ENCODE measurements around the gene GRPEL2. TPM values are rescaled to one million over a fixed set of nuclear protein-coding genes. Genes with fewer than 3 reads are reported as not detected.

GRPEL2 gene
- polyA plus RNA-seq, 3 donors = 1.9 to 2.7 (median 2.0) TPM

GRCh38 chr5:149349382-149349781, 4.1 kb downstream of the GRPEL2 start:
- Mint-ChIP-seq H3K27me3 (ENCODE audit: low read depth in 3 of 3) (peaks cover 0 to 2% (median 0%) of the 10 kb centered on the region in 3 donors), H3K4me1 (peaks cover 25% of the 10 kb centered on the region), H3K9me3 (peaks cover 0 to 3% (median 0%) of the 10 kb centered on the region in 7 donors), H3K36me3 (peaks cover 58 to 62% of the 10 kb centered on the region in 2 donors), H3K4me3 (no peak overlapping the region), H3K27ac (no peak overlapping the region)
- no CpG with 5 or more reads among the region's 4 CpGs for WGBS (ENCODE audit: insufficient coverage)
- no peak for DNase-seq
- no peaks in the 10 kb centered on the region for H4K20me1 ChIP-seq (ENCODE audit: insufficient read depth, low read length)
- no peak for TF ChIP-seq CTCF (IDR thresholded peaks at IDR 0.05)
- no peaks in the 10 kb centered on the region for H3K9me3 ChIP-seq (replicated peaks in 1 of 2; ENCODE audit: control insufficient read depth in 1 of 2, insufficient read depth in 1 of 2, low read length in 2 of 2)
- H2AFZ ChIP-seq (ENCODE audit: insufficient read depth, low read depth, low read length, poor library complexity, severe bottlenecking) = no peak overlapping the region
- peaks cover 19 to 21% of the 10 kb centered on the region in 2 donors for H3K4me1 ChIP-seq (ENCODE audit: control insufficient read depth in 1 of 2, insufficient read depth in 2 of 2, low read length in 2 of 2)
- H3K79me2 ChIP-seq (ENCODE audit: insufficient read depth, low read length) = peaks cover 54% of the 10 kb centered on the region
- no peak overlapping the region for H3K27ac ChIP-seq (ENCODE audit: low read depth in 1 of 2, low read length in 2 of 2)
- peaks cover 63 to 73% of the 10 kb centered on the region in 2 donors for H3K36me3 ChIP-seq (replicated peaks in 1 of 2; ENCODE audit: control insufficient read depth in 1 of 2, insufficient read depth in 2 of 2, low read length in 2 of 2)
- no peak overlapping the region for H3K9ac ChIP-seq (ENCODE audit: insufficient read depth, low read length, poor library complexity, severe bottlenecking)
- no peaks in the 10 kb centered on the region for H3K27me3 ChIP-seq (ENCODE audit: control insufficient read depth in 2 of 2, insufficient read depth in 2 of 2, low read length in 2 of 2)
- H3K4me3 ChIP-seq (replicated peaks in 1 of 3; ENCODE audit: low read depth in 2 of 3, low read length in 3 of 3) = no peak overlapping the region
- intact Hi-C loops (cut with micrococcal nuclease) = no loop called here
- no peak overlapping the region for H3K4me2 ChIP-seq (replicated peaks; ENCODE audit: extremely low read depth, low read length, poor library complexity, severe bottlenecking)

- no peaks in the 10 kb centered on the region for H3K27me3 ChIP-seq (ENCODE audit: control insufficient read depth in 2 of 2, insufficient read depth in 2 of 2, low read length in 2 of 2)
- no peak overlapping the region for H2AFZ ChIP-seq (ENCODE audit: insufficient read depth, low read depth, low read length, poor library complexity, severe bottlenecking)
- no peaks in the 10 kb centered on the region for H3K9me3 ChIP-seq (replicated peaks in 1 of 2; ENCODE audit: control insufficient read depth in 1 of 2, insufficient read depth in 1 of 2, low read length in 2 of 2)
- Mint-ChIP-seq H3K4me3 (no peak overlapping the region), H3K27ac (peak overlapping the region in 1 of 7 donors; percentile 10), H3K36me3 (peaks cover 70 to 76% of the 10 kb centered on the region in 2 donors), H3K4me1 (peaks cover 5% of the 10 kb centered on the region), H3K9me3 (no peaks in the 10 kb centered on the region), H3K27me3 (ENCODE audit: low read depth in 3 of 3) (no peaks in the 10 kb centered on the region)
- H3K79me2 ChIP-seq (ENCODE audit: insufficient read depth, low read length) = peaks cover 36% of the 10 kb centered on the region
- no peak overlapping the region for H3K4me2 ChIP-seq (replicated peaks; ENCODE audit: extremely low read depth, low read length, poor library complexity, severe bottlenecking)
- H3K4me1 ChIP-seq (ENCODE audit: control insufficient read depth in 1 of 2, insufficient read depth in 2 of 2, low read length in 2 of 2) = peaks cover under 1 to 2% of the 10 kb centered on the region in 2 donors
- no peak overlapping the region for H3K27ac ChIP-seq (ENCODE audit: low read depth in 1 of 2, low read length in 2 of 2)
- no peaks in the 10 kb centered on the region for H4K20me1 ChIP-seq (ENCODE audit: insufficient read depth, low read length)
- peaks cover 65 to 86% of the 10 kb centered on the region in 2 donors for H3K36me3 ChIP-seq (replicated peaks in 1 of 2; ENCODE audit: control insufficient read depth in 1 of 2, insufficient read depth in 2 of 2, low read length in 2 of 2)
- 83% methylated on average over 1 of the region's 4 CpGs for WGBS (ENCODE audit: insufficient coverage)
- H3K4me3 ChIP-seq (replicated peaks in 1 of 3; ENCODE audit: low read depth in 2 of 3, low read length in 3 of 3) = no peak overlapping the region
- TF ChIP-seq CTCF (IDR thresholded peaks at IDR 0.05) = no peak
- H3K9ac ChIP-seq (ENCODE audit: insufficient read depth, low read length, poor library complexity, severe bottlenecking) = no peak overlapping the region
- no peak for DNase-seq
- intact Hi-C loops (cut with micrococcal nuclease) = no loop called here
Observed at GRCh38 chr5:149352169-149352568, 6.9 kb downstream of the GRPEL2 start.
